Testis (tissue), 2 donors: ENCODE data around the gene TXNDC8.

Experiments used
- POLR2A ChIP-seq: fragments of 450-650 bp; IDR thresholded peaks from one replicate; pipeline ENCODE4 v1.6.1; 2017; ENCODE audit warnings: antibody characterized with exemption, mild to moderate bottlenecking, moderate library complexity
- TF ChIP-seq, protein P1 (sequence below), 3 experiments: fragments of 450-650 bp in 2 of 3; fragments of 200-600 bp in 1 of 3; sonication (generic) in 1 of 3; IDR thresholded peaks; one replicate each; pipeline ENCODE4 v1.5.1; 2016 to 2019; ENCODE audit warnings: antibody characterized with exemption in 3 of 3, mild to moderate bottlenecking in 2 of 3, moderate library complexity in 1 of 3

DNA sequence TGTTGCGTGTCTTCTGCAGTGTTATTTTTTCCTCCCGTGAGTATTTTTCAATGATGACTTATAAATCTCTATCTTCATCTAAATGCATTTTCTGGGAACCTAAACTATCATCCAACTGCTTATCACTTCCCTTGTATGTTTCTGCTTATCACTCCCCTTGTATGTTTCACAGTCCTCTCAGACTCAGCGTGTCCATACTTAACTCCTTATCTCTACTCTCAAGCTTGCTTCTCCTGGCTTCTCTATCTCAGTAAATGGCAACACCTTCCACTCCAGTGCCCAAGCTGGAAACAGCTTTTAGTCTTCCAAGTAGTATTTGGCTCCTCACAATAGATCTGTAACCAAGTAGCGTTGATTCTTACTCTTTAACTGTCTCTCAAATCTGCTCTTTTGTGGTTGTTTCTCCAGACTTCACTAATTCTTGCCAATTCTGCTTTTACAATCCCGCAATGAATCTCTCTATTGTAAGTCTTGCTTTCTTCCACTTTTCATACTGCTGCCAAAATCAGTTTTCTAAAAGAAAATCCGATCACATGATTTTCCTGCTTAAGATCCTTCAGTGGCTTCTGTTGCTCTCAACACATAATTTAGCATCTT is 33.8 kb upstream of the TXNDC8 start:
- TF ChIP-seq, protein P1, sequence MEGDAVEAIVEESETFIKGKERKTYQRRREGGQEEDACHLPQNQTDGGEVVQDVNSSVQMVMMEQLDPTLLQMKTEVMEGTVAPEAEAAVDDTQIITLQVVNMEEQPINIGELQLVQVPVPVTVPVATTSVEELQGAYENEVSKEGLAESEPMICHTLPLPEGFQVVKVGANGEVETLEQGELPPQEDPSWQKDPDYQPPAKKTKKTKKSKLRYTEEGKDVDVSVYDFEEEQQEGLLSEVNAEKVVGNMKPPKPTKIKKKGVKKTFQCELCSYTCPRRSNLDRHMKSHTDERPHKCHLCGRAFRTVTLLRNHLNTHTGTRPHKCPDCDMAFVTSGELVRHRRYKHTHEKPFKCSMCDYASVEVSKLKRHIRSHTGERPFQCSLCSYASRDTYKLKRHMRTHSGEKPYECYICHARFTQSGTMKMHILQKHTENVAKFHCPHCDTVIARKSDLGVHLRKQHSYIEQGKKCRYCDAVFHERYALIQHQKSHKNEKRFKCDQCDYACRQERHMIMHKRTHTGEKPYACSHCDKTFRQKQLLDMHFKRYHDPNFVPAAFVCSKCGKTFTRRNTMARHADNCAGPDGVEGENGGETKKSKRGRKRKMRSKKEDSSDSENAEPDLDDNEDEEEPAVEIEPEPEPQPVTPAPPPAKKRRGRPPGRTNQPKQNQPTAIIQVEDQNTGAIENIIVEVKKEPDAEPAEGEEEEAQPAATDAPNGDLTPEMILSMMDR (IDR thresholded peaks at IDR 0.05) = no peak
- TF ChIP-seq POLR2A = no peak
